Measurements from ENCODE around the gene SPATA9. TPM values are rescaled to one million over a fixed set of nuclear protein-coding genes. Genes with fewer than 3 reads are reported as not detected.

Gene SPATA9
- total RNA-seq, 1 experiment from 2014 or later: not detected

DNA sequence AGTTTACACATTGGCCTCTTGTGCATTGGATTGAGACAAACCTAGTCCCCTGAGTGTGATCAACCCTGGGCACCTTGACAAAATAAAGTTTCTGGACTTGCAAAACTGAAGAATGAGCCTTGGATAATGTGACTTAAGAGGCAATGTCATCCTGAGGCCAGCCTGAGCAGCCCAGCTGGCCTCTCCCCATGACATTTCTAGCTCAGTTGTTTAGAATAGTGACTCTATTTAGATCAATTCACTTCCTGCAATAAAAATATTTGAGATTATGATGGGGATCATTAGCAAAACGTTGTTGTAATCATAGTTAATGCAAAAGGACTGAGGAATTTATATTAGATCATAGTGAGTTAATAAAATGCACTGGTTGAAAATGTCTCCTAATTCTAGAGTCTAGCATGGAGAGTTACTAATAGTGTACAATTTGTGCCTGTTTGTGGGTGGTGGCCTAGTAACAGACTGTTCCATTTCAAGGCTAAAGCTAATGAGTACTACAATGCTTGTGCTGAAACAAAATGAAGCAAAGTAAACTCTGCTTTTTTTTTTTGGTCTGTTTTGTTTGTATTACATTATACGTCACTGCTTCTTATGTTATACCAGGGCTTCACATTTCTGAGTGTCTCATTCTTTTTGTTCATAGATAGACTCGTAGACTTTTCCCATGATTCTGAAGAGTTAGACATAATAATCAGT is 37.4 kb upstream of the SPATA9 start:
- no peaks in the 10 kb centered on the region; a peak in 1 of 7 replicates for H3K36me3 Mint-ChIP-seq (ENCODE audit: insufficient read depth in 1 of 3, low read depth in 3 of 3)
- no peaks in the 10 kb centered on the region for H4K20me1 ChIP-seq (ENCODE audit: control insufficient read depth, insufficient read depth, insufficient read length)
- H4K8ac ChIP-seq (replicated peaks; ENCODE audit: insufficient read length, low read depth, low read length): no peak overlapping the region
- no peak overlapping the region for H3K14ac ChIP-seq (ENCODE audit: insufficient read depth, low read length)
- no peak overlapping the region for H4K91ac ChIP-seq (ENCODE audit: insufficient read length, low read depth, low read length)
- TF ChIP-seq, protein P1, sequence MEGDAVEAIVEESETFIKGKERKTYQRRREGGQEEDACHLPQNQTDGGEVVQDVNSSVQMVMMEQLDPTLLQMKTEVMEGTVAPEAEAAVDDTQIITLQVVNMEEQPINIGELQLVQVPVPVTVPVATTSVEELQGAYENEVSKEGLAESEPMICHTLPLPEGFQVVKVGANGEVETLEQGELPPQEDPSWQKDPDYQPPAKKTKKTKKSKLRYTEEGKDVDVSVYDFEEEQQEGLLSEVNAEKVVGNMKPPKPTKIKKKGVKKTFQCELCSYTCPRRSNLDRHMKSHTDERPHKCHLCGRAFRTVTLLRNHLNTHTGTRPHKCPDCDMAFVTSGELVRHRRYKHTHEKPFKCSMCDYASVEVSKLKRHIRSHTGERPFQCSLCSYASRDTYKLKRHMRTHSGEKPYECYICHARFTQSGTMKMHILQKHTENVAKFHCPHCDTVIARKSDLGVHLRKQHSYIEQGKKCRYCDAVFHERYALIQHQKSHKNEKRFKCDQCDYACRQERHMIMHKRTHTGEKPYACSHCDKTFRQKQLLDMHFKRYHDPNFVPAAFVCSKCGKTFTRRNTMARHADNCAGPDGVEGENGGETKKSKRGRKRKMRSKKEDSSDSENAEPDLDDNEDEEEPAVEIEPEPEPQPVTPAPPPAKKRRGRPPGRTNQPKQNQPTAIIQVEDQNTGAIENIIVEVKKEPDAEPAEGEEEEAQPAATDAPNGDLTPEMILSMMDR (conservative IDR thresholded peaks at IDR 0.05): no peak
- H3K9me3 ChIP-seq (ENCODE audit: control insufficient read depth, low read depth, low read length): no peaks in the 10 kb centered on the region
- H3K27ac Mint-ChIP-seq: no peak overlapping the region
- no peak overlapping the region for H2BK12ac ChIP-seq (ENCODE audit: insufficient read length, low read depth, low read length)
- H3K27me3 Mint-ChIP-seq (ENCODE audit: low read depth): no peaks in the 10 kb centered on the region
- H2BK20ac ChIP-seq (ENCODE audit: low read depth, low read length, poor library complexity, severe bottlenecking): no peak overlapping the region
- no peak overlapping the region for H2BK5ac ChIP-seq (ENCODE audit: insufficient read length, low read length)
- H3K27ac ChIP-seq (ENCODE audit: insufficient read length, low read depth, low read length): no peak overlapping the region
- WGBS (ENCODE audit: extremely low coverage, insufficient read length, low lambda C conversion rate): no CpG with 5 or more reads among the region's 3 CpGs
- H3K9ac ChIP-seq (ENCODE audit: extremely low read depth, insufficient read length, low read length): no peak overlapping the region
- H3K23ac ChIP-seq (ENCODE audit: insufficient read length, low read depth, low read length): no peak overlapping the region
- no peak overlapping the region for H2BK15ac ChIP-seq (ENCODE audit: low read depth, low read length)
- no peak overlapping the region for H2BK120ac ChIP-seq (ENCODE audit: low read depth, low read length, poor library complexity, severe bottlenecking)
- H3K4me1 ChIP-seq (ENCODE audit: insufficient read depth, low read length): no peaks in the 10 kb centered on the region
- no peak for DNase-seq
- H3K27me3 ChIP-seq (ENCODE audit: insufficient read depth, low read length): no peaks in the 10 kb centered on the region
- no peaks in the 10 kb centered on the region for H3K9me3 Mint-ChIP-seq
- no peak overlapping the region for H3K4me3 Mint-ChIP-seq
- no peak overlapping the region for H3K4me2 ChIP-seq (ENCODE audit: insufficient read depth, insufficient read length, low read length)
- H4K5ac ChIP-seq (ENCODE audit: insufficient read length, low read depth, low read length): no peak overlapping the region
- no peak overlapping the region for H2AFZ ChIP-seq (ENCODE audit: low read length)
- no peaks in the 10 kb centered on the region for H3K23me2 ChIP-seq (ENCODE audit: insufficient read length, low read depth, low read length, poor library complexity, severe bottlenecking)
- no peak overlapping the region for H2AK5ac ChIP-seq (ENCODE audit: insufficient read length, low read length)
- no peak overlapping the region for H3K56ac ChIP-seq (ENCODE audit: insufficient read length, low read depth, low read length)
- H3K4me1 Mint-ChIP-seq: peaks cover 5 to 11% of the 10 kb centered on the region in 2 experiments; a peak in 1 of 4 replicates
- H3K4ac ChIP-seq (ENCODE audit: low read depth, low read length): no peak overlapping the region
- no peaks in the 10 kb centered on the region for H3K79me2 ChIP-seq (ENCODE audit: insufficient read depth, low read length)
- no peak overlapping the region for H3K18ac ChIP-seq (ENCODE audit: insufficient read length, low read depth, low read length)
- H3K79me1 ChIP-seq (ENCODE audit: insufficient read depth, low read depth, low read length, poor library complexity, severe bottlenecking): no peaks in the 10 kb centered on the region
- no peak overlapping the region for H3T11ph ChIP-seq (ENCODE audit: low read length)

Data from H9 (cell line).